HG03095 (cell line): ENCODE measurements around the gene TIAM2.
"Not testable (repeated sequence)": the region's sequence is repeated elsewhere in the genome, so short reads cannot be mapped to it uniquely, and the experiment has no call there.

Experiments
- ATAC-seq: cut with Tn5 transposase; IDR thresholded peaks from one replicate; pipeline ENCODE4 v1.9.1; 2021; ENCODE audit warnings: moderate library complexity; ENCODE audit not compliant: unreplicated experiment

The TIAM2 gene

GRCh38 chr6:154989448-154989847 is 5.7 kb upstream of the TIAM2 start:
- no peak for ATAC-seq

GRCh38 chr6:154991207-154991606 is 3.9 kb upstream of the TIAM2 start:
- no peak for ATAC-seq

- ATAC-seq, result no peak
Observed at GRCh38 chr6:154993026-154993425, 2.1 kb upstream of the TIAM2 start.

GRCh38 chr6:154993710-154994109 is 1.4 kb upstream of the TIAM2 start:
- no peak for ATAC-seq

- no peak for ATAC-seq
Observed at GRCh38 chr6:154994836-154995253, 270 bp upstream of the TIAM2 start.

- no peak for ATAC-seq
Observed at GRCh38 chr6:154996016-154996590, 988 bp downstream of the TIAM2 start.

GRCh38 chr6:154996841-154997311 is 1.8 kb downstream of the TIAM2 start:
- no peak for ATAC-seq

- ATAC-seq, result no peak
Observed at GRCh38 chr6:154998855-154999254, 3.7 kb downstream of the TIAM2 start.

- ATAC-seq, result no peak
Observed at GRCh38 chr6:155001482-155001881, 6.4 kb downstream of the TIAM2 start.

- ATAC-seq, result no peak
Observed at GRCh38 chr6:155001934-155002333, 6.8 kb downstream of the TIAM2 start.

- no peak for ATAC-seq
Observed at GRCh38 chr6:155003476-155003875, 8.4 kb downstream of the TIAM2 start.

GRCh38 chr6:155004017-155004416 is 8.9 kb downstream of the TIAM2 start:
- ATAC-seq, result no peak

- ATAC-seq, result no peak
Observed at GRCh38 chr6:155004576-155005372, 9.7 kb downstream of the TIAM2 start.

GRCh38 chr6:155008625-155009024 is 13.5 kb downstream of the TIAM2 start:
- ATAC-seq, result no peak

- ATAC-seq, result no peak
Observed at GRCh38 chr6:155010940-155011339, 15.8 kb downstream of the TIAM2 start.

- ATAC-seq, result no peak
Observed at GRCh38 chr6:155011809-155012291, 16.7 kb downstream of the TIAM2 start.

GRCh38 chr6:155013457-155013876 is 18.4 kb downstream of the TIAM2 start:
- ATAC-seq, result no peak

GRCh38 chr6:155014137-155014536 is 19.0 kb downstream of the TIAM2 start:
- ATAC-seq, result no peak

- ATAC-seq, result no peak
Observed at GRCh38 chr6:155014670-155015300, 19.7 kb downstream of the TIAM2 start.

- not testable (repeated sequence) for ATAC-seq
Observed at GRCh38 chr6:155018415-155018814, 23.3 kb downstream of the TIAM2 start.

- no peak for ATAC-seq
Observed at GRCh38 chr6:155021680-155022079, 26.6 kb downstream of the TIAM2 start.

- no peak for ATAC-seq
Observed at GRCh38 chr6:155022721-155023120, 27.6 kb downstream of the TIAM2 start.
